Tibial nerve (tissue), 4 donors: ENCODE results near the gene RASSF8. TPM values are rescaled to one million over a fixed set of nuclear protein-coding genes. Genes with fewer than 3 reads are reported as not detected.
A peak's percentile ranks its signal among the peaks of the same experiment; 100 is the strongest.

Experiments
- DNase-seq, 2 donors: peaks; one replicate each; pipeline ENCODE4 v3.0.0-alpha.2; 2019; ENCODE audit warnings: low spot score in 2 of 2
- H3K27ac ChIP-seq, 4 donors: fragments of 200-600 bp; sonication (generic) in 3 of 4; one replicate each; pipeline ENCODE4 v1.5.1; 2017 to 2019; ENCODE audit warnings: mild to moderate bottlenecking in 1 of 4
- H3K27me3 ChIP-seq, 2 donors: fragments of 200-600 bp; sonication (generic) in 1 of 2; one replicate each; pipeline versions ENCODE4 v1.5.1 to v1.6.0; 2017 to 2019
- H3K36me3 ChIP-seq, 3 donors: fragments of 200-600 bp; sonication (generic); one replicate each; pipeline ENCODE4 v1.5.1; 2018 to 2019
- H3K4me1 ChIP-seq, 4 donors: fragments of 200-600 bp; sonication (generic) in 3 of 4; one replicate each; pipeline ENCODE4 v1.5.1; 2017 to 2019
- H3K4me3 ChIP-seq, 4 donors: fragments of 200-600 bp; sonication (generic) in 3 of 4; one replicate each; pipeline ENCODE4 v1.5.1; 2017 to 2019; ENCODE audit warnings: mild to moderate bottlenecking in 1 of 4, moderate library complexity in 1 of 4
- H3K9me3 ChIP-seq, 4 donors: fragments of 200-600 bp; sonication (generic) in 3 of 4; one replicate each; pipeline ENCODE4 v1.5.1; 2017 to 2019
- EP300 ChIP-seq, 2 donors: sonication (generic); formaldehyde crosslinking; IDR thresholded peaks; one replicate each; pipeline ENCODE4 v1.6.1; 2017; ENCODE audit warnings: antibody characterized with exemption in 2 of 2, mild to moderate bottlenecking in 1 of 2
- POLR2A ChIP-seq, 2 donors: fragments of 450-650 bp; IDR thresholded peaks; one replicate each; pipeline ENCODE4 v1.6.1; 2017; ENCODE audit warnings: antibody characterized with exemption in 2 of 2, mild to moderate bottlenecking in 2 of 2, moderate library complexity in 2 of 2
- WGBS, 2 donors: methylation state at CpG; one replicate each; pipeline ENCODE4 v1.1.5; 2018; 5-methylcytosine and 5-hydroxymethylcytosine counted together
- total RNA-seq, 4 donors: library from RNA; depleted of rRNA; stranded (reverse); fragments of >200 nt; gene quantifications; one replicate each; pipeline ENCODE4 v1.1.0, GENCODE V29; 2016
- TF ChIP-seq, protein P1 (sequence below), 5 experiments: fragments of 200-600 bp in 3 of 5; fragments of 450-650 bp in 2 of 5; sonication (generic) in 3 of 5; IDR thresholded peaks; one replicate each; pipeline ENCODE4 v1.5.1; 2016 to 2019; ENCODE audit warnings: antibody characterized with exemption in 5 of 5, mild to moderate bottlenecking in 3 of 5, moderate library complexity in 2 of 5

Gene RASSF8
- total RNA-seq, 4 donors from 2014 or later = 42.9 to 87.2 (median 76.1) TPM

DNA sequence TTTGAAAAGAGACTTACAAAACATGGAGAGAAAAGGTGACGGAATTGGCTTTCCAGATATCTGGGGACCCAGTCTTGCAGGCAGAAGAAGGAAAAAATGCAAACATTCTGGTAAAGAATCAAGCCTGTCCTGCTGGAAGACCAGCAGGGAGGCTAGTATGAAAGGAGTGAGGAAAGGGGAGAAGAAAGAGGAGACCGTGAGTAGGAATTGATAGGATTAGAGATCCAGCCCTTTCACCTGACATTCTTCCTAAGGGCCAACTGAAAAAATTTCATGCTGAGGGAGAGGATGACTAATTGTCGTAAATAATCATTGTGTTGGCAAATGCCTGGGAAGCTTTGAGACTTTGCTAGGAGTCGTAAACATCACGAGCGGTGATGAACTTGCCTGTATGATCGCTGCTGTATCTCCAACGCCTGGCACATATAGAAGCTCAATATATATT is 154.2 kb downstream of the RASSF8 start:
- H3K4me1 ChIP-seq = peaks cover 3 to 49% (median 10%) of the 10 kb centered on the region in 4 donors
- H3K4me3 ChIP-seq = no peak overlapping the region
- H3K27me3 ChIP-seq = no peaks in the 10 kb centered on the region
- H3K36me3 ChIP-seq = no peaks in the 10 kb centered on the region
- TF ChIP-seq, protein P1, sequence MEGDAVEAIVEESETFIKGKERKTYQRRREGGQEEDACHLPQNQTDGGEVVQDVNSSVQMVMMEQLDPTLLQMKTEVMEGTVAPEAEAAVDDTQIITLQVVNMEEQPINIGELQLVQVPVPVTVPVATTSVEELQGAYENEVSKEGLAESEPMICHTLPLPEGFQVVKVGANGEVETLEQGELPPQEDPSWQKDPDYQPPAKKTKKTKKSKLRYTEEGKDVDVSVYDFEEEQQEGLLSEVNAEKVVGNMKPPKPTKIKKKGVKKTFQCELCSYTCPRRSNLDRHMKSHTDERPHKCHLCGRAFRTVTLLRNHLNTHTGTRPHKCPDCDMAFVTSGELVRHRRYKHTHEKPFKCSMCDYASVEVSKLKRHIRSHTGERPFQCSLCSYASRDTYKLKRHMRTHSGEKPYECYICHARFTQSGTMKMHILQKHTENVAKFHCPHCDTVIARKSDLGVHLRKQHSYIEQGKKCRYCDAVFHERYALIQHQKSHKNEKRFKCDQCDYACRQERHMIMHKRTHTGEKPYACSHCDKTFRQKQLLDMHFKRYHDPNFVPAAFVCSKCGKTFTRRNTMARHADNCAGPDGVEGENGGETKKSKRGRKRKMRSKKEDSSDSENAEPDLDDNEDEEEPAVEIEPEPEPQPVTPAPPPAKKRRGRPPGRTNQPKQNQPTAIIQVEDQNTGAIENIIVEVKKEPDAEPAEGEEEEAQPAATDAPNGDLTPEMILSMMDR (IDR thresholded peaks at IDR 0.05) = no peak
- no peak for TF ChIP-seq EP300 (IDR thresholded peaks at IDR 0.05)
- TF ChIP-seq POLR2A (IDR thresholded peaks at IDR 0.05) = no peak
- WGBS, 2 donors = 78 to 83% methylated on average over 8 of the region's 8 CpGs
- peak overlapping the region in 2 of 4 donors; percentile 93 to 95 for H3K27ac ChIP-seq
- DNase-seq = no peak
- H3K9me3 ChIP-seq = no peaks in the 10 kb centered on the region

DNA sequence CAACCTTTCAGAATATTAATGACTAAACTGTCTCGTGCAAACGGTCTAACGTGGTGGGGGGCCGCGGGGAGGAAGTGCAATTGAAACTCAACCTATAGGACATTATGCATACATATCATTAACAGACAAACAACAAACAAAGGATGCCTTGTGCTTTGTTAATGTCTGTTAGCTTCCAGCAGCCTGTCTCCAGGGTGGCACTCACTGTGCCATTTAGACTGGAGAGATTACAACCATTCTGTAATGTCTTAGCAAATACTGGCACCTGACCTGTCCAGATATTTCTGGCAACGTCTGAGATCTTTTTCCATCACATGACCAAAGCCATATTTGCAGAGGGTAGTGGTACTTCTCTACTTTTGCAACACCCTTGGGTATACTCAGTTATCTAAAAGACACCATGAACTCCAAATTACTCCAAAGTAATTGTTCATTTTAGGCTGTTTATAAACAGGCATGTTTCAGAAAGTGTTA is 154.7 kb downstream of the RASSF8 start:
- no peaks in the 10 kb centered on the region for H3K27me3 ChIP-seq
- peak in 1 of 2 donors; percentile 59 for DNase-seq
- 20 to 29% methylated on average over 6 of the region's 6 CpGs for WGBS, 2 donors
- peak overlapping the region; percentile 91 to 95 (median 92) for H3K27ac ChIP-seq
- TF ChIP-seq EP300 (IDR thresholded peaks at IDR 0.05) (peak in 1 of 2 donors; percentile 72), POLR2A (IDR thresholded peaks at IDR 0.05) (peak in 1 of 2 donors; percentile 14)
- TF ChIP-seq, protein P1 (IDR thresholded peaks at IDR 0.05) = no peak
- H3K36me3 ChIP-seq = no peaks in the 10 kb centered on the region
- H3K4me1 ChIP-seq = peaks cover 3 to 53% (median 10%) of the 10 kb centered on the region in 4 donors
- peak overlapping the region in 2 of 4 donors; percentile 46 to 64 for H3K4me3 ChIP-seq
- H3K9me3 ChIP-seq = no peaks in the 10 kb centered on the region

DNA sequence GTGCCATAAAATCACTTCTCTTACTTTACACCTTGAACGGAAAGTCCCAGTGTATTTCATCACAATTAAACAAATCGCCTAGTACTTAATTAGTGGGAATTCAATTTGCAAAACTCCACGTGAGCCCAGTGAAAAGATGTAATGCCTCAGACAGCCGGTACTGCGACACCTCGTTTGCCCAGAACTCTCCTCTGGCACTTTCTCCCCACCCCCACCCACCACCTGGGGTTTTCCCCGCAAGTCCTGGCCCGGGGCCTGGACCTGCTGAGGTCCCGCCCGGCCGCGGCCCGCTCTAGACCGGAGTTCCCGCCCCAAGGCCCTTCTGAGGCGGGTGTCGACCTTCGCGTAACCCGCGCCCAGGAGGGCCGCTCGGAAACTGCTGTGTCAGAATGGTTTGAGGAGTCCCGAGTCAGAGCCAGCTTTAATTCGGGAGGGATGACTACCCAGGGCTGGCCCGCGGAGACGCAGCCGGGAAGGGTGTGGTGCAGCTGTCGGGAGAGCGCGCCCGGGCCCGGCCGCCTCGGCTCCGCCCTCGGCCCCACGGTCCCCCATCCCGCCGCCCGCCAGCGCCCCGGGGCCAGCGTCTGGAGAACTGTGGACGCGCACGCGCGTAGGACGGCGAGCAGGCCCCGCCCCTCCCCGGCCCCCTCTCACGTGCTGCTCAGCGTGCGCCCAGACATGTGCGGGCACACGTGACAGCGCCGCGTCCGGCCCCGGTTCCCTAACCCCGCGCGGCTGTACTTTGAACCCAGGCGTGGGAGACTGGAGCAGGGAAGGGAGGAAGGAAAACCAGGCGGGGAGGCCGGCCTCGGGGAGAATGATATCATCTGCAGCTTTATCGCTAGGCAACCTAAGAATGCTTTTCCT is 155.6 kb downstream of the RASSF8 start:
- Histone ChIP-seq H3K9me3 (no peaks in the 10 kb centered on the region), H3K4me3 (peak overlapping the region; percentile 33 to 66 (median 55)), H3K27ac (peak overlapping the region; percentile 91 to 95 (median 92)), H3K36me3 (no peaks in the 10 kb centered on the region), H3K27me3 (no peaks in the 10 kb centered on the region), H3K4me1 (peaks cover 3 to 60% (median 10%) of the 10 kb centered on the region in 4 donors)
- peak; percentile 57 to 97 for TF ChIP-seq EP300 (IDR thresholded peaks at IDR 0.05)
- TF ChIP-seq, protein P1 (IDR thresholded peaks at IDR 0.05) = peak in 2 of 5 experiments; percentile 66 to 72
- TF ChIP-seq POLR2A (IDR thresholded peaks at IDR 0.05) = peak; percentile 96 to 98
- 0 to 1% methylated on average over 32 to 37 of the region's 72 CpGs for WGBS, 2 donors
- peak; percentile 91 to 93 for DNase-seq

DNA sequence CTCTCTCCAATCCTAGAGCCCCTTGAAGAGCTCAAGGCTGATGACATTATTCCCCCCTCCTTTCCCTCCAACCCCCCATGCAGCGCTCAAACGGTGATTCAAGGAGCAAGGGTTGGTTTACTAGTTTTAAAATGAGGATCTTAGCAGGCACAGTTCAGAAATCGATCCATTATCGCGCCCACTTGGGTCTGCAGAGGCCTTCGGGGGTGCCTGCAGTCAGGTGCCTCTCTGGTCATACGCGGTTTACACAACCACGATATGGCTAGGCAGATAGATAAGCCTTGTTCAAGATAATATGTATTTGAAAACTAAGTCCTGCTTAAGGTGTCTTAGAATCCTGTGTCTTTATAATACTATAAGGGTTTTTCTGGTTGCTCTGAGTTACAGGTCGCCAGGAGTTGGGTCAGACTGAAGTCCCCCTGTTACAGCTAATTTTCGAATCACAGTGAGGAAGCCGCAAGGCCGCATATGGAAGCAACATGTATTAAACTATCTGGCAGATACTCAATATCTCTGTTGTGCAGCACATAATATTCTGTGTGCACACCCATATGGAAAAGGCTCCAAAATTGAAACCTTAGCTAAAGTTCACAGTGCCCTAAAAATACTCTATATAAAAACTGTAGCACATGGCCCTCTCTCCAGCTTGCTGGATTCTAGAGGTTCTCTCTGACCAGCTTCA is 156.4 kb downstream of the RASSF8 start:
- Histone ChIP-seq H3K27me3 (no peaks in the 10 kb centered on the region), H3K27ac (peak overlapping the region; percentile 91 to 95 (median 92)), H3K4me3 (peak overlapping the region; percentile 20 to 66 (median 55)), H3K9me3 (no peaks in the 10 kb centered on the region), H3K4me1 (peaks cover 3 to 57% (median 10%) of the 10 kb centered on the region in 4 donors), H3K36me3 (no peaks in the 10 kb centered on the region)
- TF ChIP-seq POLR2A (IDR thresholded peaks at IDR 0.05) = no peak
- TF ChIP-seq, protein P1 (IDR thresholded peaks at IDR 0.05) = no peak
- TF ChIP-seq EP300 (IDR thresholded peaks at IDR 0.05) = no peak
- 38 to 39% methylated on average over 13 of the region's 13 CpGs for WGBS, 2 donors
- DNase-seq = no peak
